Cardiac ventricle fibroblast (primary cell): ENCODE results near the gene PDE8A. TPM values are rescaled to one million over a fixed set of nuclear protein-coding genes. Genes with fewer than 3 reads are reported as not detected.

Experiments used
- total RNA-seq: library from RNA; depleted of rRNA; stranded (reverse); fragments of >200 nt; gene quantifications from 2 replicates; pipeline ENCODE4 v1.2.3, GENCODE V29; 2015

Gene PDE8A, protein sequence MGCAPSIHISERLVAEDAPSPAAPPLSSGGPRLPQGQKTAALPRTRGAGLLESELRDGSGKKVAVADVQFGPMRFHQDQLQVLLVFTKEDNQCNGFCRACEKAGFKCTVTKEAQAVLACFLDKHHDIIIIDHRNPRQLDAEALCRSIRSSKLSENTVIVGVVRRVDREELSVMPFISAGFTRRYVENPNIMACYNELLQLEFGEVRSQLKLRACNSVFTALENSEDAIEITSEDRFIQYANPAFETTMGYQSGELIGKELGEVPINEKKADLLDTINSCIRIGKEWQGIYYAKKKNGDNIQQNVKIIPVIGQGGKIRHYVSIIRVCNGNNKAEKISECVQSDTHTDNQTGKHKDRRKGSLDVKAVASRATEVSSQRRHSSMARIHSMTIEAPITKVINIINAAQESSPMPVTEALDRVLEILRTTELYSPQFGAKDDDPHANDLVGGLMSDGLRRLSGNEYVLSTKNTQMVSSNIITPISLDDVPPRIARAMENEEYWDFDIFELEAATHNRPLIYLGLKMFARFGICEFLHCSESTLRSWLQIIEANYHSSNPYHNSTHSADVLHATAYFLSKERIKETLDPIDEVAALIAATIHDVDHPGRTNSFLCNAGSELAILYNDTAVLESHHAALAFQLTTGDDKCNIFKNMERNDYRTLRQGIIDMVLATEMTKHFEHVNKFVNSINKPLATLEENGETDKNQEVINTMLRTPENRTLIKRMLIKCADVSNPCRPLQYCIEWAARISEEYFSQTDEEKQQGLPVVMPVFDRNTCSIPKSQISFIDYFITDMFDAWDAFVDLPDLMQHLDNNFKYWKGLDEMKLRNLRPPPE
- total RNA-seq: 18.6 and 23.2 TPM in 2 replicates

DNA sequence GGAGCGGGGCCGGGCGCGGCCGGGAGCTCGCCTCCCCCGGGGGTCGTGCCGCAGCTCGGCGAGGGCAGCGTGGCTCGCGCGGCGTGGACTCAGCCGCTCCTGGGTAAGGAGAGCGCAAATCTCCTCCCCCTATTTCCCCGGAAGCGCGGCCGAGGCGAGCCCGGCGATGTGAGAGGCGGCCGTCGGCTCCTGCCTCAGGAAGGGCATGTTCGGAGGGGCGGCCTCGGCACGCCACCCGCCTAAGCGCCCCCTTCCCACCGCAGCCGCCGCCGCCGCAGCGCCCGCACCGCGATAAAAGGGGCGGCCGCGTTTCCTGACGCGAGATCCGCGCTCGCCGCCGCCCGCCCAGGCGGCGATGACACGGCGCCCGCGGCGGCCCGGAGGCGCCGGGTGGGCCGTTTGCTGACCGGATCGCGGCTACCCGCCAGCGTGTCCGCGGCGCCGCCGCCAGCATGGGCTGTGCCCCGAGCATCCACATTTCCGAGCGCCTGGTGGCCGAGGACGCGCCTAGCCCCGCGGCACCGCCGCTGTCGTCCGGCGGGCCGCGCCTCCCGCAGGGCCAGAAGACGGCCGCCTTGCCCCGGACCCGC is at the start of gene PDE8A:
Gene PDE8A, plus strand, starts transcription at position 146 of the 590 bp plus-strand sequence. Its CDS starts 307 bp downstream, at position 453.

Other genes with a start within 250 kb of the PDE8A start
- gene ZNF592, start 233.3 kb upstream of the PDE8A start, total RNA-seq: 11.8 and 13.0 TPM in 2 replicates
- 0.39 and 0.81 TPM in 2 replicates for gene ALPK3, start 164.5 kb upstream of the PDE8A start, total RNA-seq
- gene SLC28A1, start 97.2 kb upstream of the PDE8A start, total RNA-seq: not detected in 2 replicates